Measurements from ENCODE around the gene SLC7A4. TPM values are rescaled to one million over a fixed set of nuclear protein-coding genes. Genes with fewer than 3 reads are reported as not detected.
A peak's percentile ranks its signal among the peaks of the same experiment; 100 is the strongest.

Gene SLC7A4
- total and polyA plus RNA-seq, 2 of the 8 experiments (the other 6 are each of a cell fraction or from before 2014, with no cell fraction given) = 0.92 TPM; not detected in 1

DNA sequence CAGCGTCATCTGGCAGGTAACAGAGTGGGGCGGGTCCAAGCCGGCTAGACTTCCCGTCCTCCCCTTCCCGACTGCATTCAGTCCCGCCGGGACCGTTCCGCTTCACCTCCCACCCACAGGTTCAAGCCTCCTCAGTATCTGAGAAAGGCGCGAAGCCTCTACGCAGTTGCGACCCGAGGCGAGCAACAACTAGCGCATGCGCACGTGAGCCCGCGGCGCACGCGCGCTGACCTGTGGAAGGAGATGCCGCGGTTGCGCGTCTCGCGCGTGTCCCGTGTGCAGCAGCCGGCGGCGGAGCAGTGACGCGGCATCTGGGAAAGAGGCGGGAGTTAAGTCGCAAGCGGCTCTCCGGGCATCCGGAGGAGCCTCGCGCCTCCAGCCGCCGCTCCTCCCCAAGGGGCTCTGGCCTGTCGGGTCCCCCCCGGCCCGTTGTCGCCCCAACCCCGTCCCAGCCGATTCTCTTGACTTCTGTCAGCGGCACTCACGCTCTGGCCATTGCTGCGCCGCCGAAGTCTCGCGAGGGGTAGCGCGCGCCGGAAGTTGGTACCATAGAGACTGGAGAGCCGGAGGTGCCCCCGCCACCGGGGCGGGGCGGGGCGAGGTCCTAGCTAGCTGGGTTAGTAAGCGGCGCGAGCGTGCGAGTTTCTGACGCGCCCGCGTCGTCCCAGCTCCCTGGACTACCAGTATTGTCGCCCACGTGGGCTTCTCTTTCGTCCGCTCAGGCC, 30.6 kb downstream of the SLC7A4 start, which contains the start of gene THAP7:
TSS of gene THAP7 (minus strand) at position 518 of the 725 bp plus-strand sequence. CDS start at position 311, 207 bp downstream.
- peak within 1 kb of the TSS; percentile 64 to 99 (median 83) for H3K4me3 ChIP-seq (ENCODE audit: extremely low read depth in 1 of 4, insufficient read depth in 2 of 4, low read depth in 3 of 4, low read length in 4 of 4)
- no peak within 1 kb of the TSS for H3K23ac ChIP-seq (ENCODE audit: insufficient read length)
- 0 out of 2 replicates have a peak within 1 kb of the TSS, but pooled peaks have one; percentile 29 for H2BK15ac ChIP-seq (ENCODE audit: low read length)
- peaks cover 6 to 9% of the 10 kb centered on the region in 2 experiments for H4K20me1 ChIP-seq (replicated peaks in 1 of 2; ENCODE audit: control insufficient read depth in 1 of 2, insufficient read depth in 2 of 2, low read length in 2 of 2)
- H2AK5ac ChIP-seq (ENCODE audit: low read depth, low read length) = no peak within 1 kb of the TSS
- 2% methylated on average over 77 of the region's 83 CpGs; no CpG with 5 or more reads in 1 of the 2 experiments for WGBS, 2 experiments (ENCODE audit: extremely low coverage in 1 of 2, insufficient coverage in 1 of 2, insufficient read length in 1 of 2, insufficient replicate concordance in 2 of 2, low coverage in 1 of 2, low lambda C conversion rate in 2 of 2, missing lambda C conversion rate in 1 of 2)
- peak within 1 kb of the TSS; percentile 92 for H4K8ac ChIP-seq (ENCODE audit: extremely low read depth, insufficient read depth, low read length)
- peaks cover 12% of the 10 kb centered on the region; the same call in 1 of the 2 replicates for H3K23me2 ChIP-seq (ENCODE audit: low read depth, low read length)
- peak within 1 kb of the TSS; percentile 73 to 82 for H3K4me2 ChIP-seq (ENCODE audit: insufficient read depth in 1 of 2, low read depth in 2 of 2, low read length in 2 of 2)
- peaks cover 0 to 12% (median 8%) of the 10 kb centered on the region in 4 experiments; a peak in 5 of 7 replicates for H3K4me1 ChIP-seq (replicated peaks in 1 of 4; ENCODE audit: control insufficient read depth in 3 of 4, insufficient read depth in 4 of 4, low read length in 3 of 4)
- peak within 1 kb of the TSS; percentile 77 for H3K56ac ChIP-seq (replicated peaks; ENCODE audit: insufficient read length, low read depth, low read length)
- FAIRE-seq (no peak), DNase-seq (ENCODE audit: low read depth in 1 of 2, low spot score in 2 of 2) (peak; percentile 65 to 95)
- H3K9ac ChIP-seq (replicated peaks in 1 of 4; ENCODE audit: extremely low read depth in 1 of 4, low read depth in 3 of 4, low read length in 3 of 4) = peak within 1 kb of the TSS; percentile 66 to 86 (median 82)
- H2BK20ac ChIP-seq (ENCODE audit: low read length) = no peak within 1 kb of the TSS
- peak within 1 kb of the TSS; percentile 74; the same call in 1 of the 2 replicates for H3K27ac ChIP-seq (ENCODE audit: low read depth, low read length)
- no peak within 1 kb of the TSS for H2BK120ac ChIP-seq (replicated peaks; ENCODE audit: low read depth, low read length)
- H3K14ac ChIP-seq (ENCODE audit: insufficient read length) = no peak within 1 kb of the TSS
- peaks cover 2% of the 10 kb centered on the region; the same call in 1 of the 2 replicates for H3K79me1 ChIP-seq (ENCODE audit: low read depth, low read length)
- H4K91ac ChIP-seq (replicated peaks; ENCODE audit: insufficient read length, low read length) = peak within 1 kb of the TSS; percentile 91
- H4K5ac ChIP-seq (ENCODE audit: insufficient read length, low read depth, low read length) = peak within 1 kb of the TSS; percentile 97
- H3K36me3 ChIP-seq (ENCODE audit: control insufficient read depth in 2 of 4, insufficient read depth in 4 of 4, low read length in 3 of 4) = peaks cover 2 to 7% (median 4%) of the 10 kb centered on the region in 4 experiments; a peak in 4 of 8 replicates
- 0 out of 2 replicates have a peak within 1 kb of the TSS, but pooled peaks have one; percentile 75 for H2BK12ac ChIP-seq (ENCODE audit: low read depth, low read length)
- H3K4ac ChIP-seq (replicated peaks; ENCODE audit: insufficient read length, low read depth, low read length) = peak within 1 kb of the TSS; percentile 97
- no peaks in the 10 kb centered on the region; a peak in 1 of 4 replicates for H3K79me2 ChIP-seq (ENCODE audit: control insufficient read depth in 1 of 2, insufficient read depth in 2 of 2, low read length in 2 of 2)
- CTCF ChIA-PET (ENCODE audit: partially characterized antibody) = interaction anchor here (0.8 to 3.0 kb wide), 10 partner anchors 16 to 407 kb away, joined by 3 to 13 read pairs (median 4); partner anchors contain the start of genes AIFM3 and LZTR1
- peak within 1 kb of the TSS; percentile 78 for H3K18ac ChIP-seq (ENCODE audit: extremely low read depth, low read length)
- H2AFZ ChIP-seq (ENCODE audit: low read length) = 0 out of 2 replicates have a peak within 1 kb of the TSS, but pooled peaks have one; percentile 25
- peak within 1 kb of the TSS; percentile 78 for H2BK5ac ChIP-seq (ENCODE audit: low read depth, low read length)
- no peaks in the 10 kb centered on the region for H3K9me3 ChIP-seq (ENCODE audit: insufficient read depth in 2 of 2, low read depth in 1 of 2, low read length in 1 of 2)
- POLR2A ChIA-PET (ENCODE audit: partially characterized antibody) = interaction anchor here (0.9 to 5.5 kb wide), 8 partner anchors 10 to 116 kb away, joined by 4 to 45 read pairs (median 6); partner anchors contain the start of gene LZTR1
- H3K27me3 ChIP-seq (replicated peaks in 1 of 4; ENCODE audit: control insufficient read depth in 3 of 4, extremely low read depth in 1 of 4, insufficient read depth in 3 of 4, low read length in 3 of 4) = no peaks in the 10 kb centered on the region
- TF ChIP-seq JUND (IDR thresholded peaks at IDR 0.05; ENCODE audit: low read length) = no peak
- TF ChIP-seq GTF2F1 (IDR thresholded peaks at IDR 0.05; ENCODE audit: borderline replicate concordance, low read depth, low read length) = no peak
- no peak for TF ChIP-seq CBX5 (IDR thresholded peaks at IDR 0.05; ENCODE audit: low read depth, low read length)
- no peak for TF ChIP-seq HDAC6 (IDR thresholded peaks at IDR 0.05; ENCODE audit: low read depth, low read length)
- peak; percentile 97 for TF ChIP-seq KDM4A (IDR thresholded peaks at IDR 0.05; ENCODE audit: low read depth, low read length, severe bottlenecking)
- TF ChIP-seq BCL11A (IDR thresholded peaks at IDR 0.05; ENCODE audit: low read depth in 2 of 2, low read length in 2 of 2) = no peak
- no peak for TF ChIP-seq CHD1 (IDR thresholded peaks at IDR 0.05; ENCODE audit: low read depth, low read length)
- TF ChIP-seq RFX5 (IDR thresholded peaks at IDR 0.05; ENCODE audit: borderline replicate concordance, low read depth, low read length) = no peak
- no peak for TF ChIP-seq CTBP2 (IDR thresholded peaks at IDR 0.05; ENCODE audit: borderline replicate concordance, insufficient read depth, insufficient read length, low read length)
- no peak; the same call in none of the 2 replicates for TF ChIP-seq POLR2AphosphoS5 (IDR thresholded peaks at IDR 0.05; ENCODE audit: low read depth, low read length)
- TF ChIP-seq PHF8 (conservative IDR thresholded peaks at IDR 0.05; ENCODE audit: low read depth, low read length) = peak; percentile 69

Data from H1 (cell line).